ENCODE measurements around the gene CABS1. TPM values are rescaled to one million over a fixed set of nuclear protein-coding genes. Genes with fewer than 3 reads are reported as not detected.

The CABS1 gene
- total RNA-seq, 1 experiment from 2014 or later, result not detected

DNA sequence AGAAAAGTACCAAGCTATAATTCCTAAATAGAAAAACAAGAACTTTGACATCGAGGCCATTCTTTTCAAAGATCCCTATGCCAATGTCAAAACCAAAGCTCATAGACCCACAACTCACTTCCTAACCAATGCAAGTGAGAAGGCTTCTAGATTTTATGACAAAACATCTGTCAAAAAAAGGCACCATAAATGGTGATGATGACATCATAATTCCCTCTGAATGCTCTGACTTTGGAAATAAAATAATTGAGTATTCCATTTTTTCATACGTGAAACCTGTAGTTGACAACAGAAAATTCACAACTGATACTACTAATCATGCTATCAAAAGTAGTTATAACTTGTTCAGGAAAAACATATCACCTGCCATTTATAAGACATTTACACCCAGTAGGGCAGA is 8.7 kb upstream of the CABS1 start:
- H3K27ac Mint-ChIP-seq (ENCODE audit: unreplicated experiment), result no peak overlapping the region
- POLR2A ChIA-PET, result no interaction called here
- Histone ChIP-seq H3K27me3 (replicated peaks; ENCODE audit: control insufficient read depth, insufficient read depth, low read length) (no peaks in the 10 kb centered on the region), H3K9me3 (no peaks in the 10 kb centered on the region), H3K4me3 (ENCODE audit: low read depth, low read length) (no peak overlapping the region), H3K36me3 (ENCODE audit: control insufficient read depth, insufficient read depth, low read length) (no peaks in the 10 kb centered on the region), H3K4me1 (no peaks in the 10 kb centered on the region)
- TF ChIP-seq, protein P1, sequence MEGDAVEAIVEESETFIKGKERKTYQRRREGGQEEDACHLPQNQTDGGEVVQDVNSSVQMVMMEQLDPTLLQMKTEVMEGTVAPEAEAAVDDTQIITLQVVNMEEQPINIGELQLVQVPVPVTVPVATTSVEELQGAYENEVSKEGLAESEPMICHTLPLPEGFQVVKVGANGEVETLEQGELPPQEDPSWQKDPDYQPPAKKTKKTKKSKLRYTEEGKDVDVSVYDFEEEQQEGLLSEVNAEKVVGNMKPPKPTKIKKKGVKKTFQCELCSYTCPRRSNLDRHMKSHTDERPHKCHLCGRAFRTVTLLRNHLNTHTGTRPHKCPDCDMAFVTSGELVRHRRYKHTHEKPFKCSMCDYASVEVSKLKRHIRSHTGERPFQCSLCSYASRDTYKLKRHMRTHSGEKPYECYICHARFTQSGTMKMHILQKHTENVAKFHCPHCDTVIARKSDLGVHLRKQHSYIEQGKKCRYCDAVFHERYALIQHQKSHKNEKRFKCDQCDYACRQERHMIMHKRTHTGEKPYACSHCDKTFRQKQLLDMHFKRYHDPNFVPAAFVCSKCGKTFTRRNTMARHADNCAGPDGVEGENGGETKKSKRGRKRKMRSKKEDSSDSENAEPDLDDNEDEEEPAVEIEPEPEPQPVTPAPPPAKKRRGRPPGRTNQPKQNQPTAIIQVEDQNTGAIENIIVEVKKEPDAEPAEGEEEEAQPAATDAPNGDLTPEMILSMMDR (IDR thresholded peaks at IDR 0.05; ENCODE audit: insufficient read depth in 1 of 2, low read depth in 1 of 2, low read length in 1 of 2, severe bottlenecking in 1 of 2, unreplicated experiment in 1 of 2), result no peak
- no peaks in the 10 kb centered on the region for H3K9me3 Mint-ChIP-seq (ENCODE audit: unreplicated experiment)
- no TSS peak for BruUV-seq (replicated peaks)
- DNase-seq, result no peak
- no peaks in the 10 kb centered on the region for H3K4me1 Mint-ChIP-seq (ENCODE audit: low read depth, unreplicated experiment)
- no peaks in the 10 kb centered on the region for H3K36me3 Mint-ChIP-seq (ENCODE audit: insufficient read depth, unreplicated experiment)
- CTCF ChIA-PET, result no interaction called here
- intact Hi-C loops (cut with micrococcal nuclease; ENCODE audit: unreplicated experiment), result no loop called here
- peaks cover 4% of the 10 kb centered on the region for H3K27me3 Mint-ChIP-seq (ENCODE audit: insufficient read depth, unreplicated experiment)
- H3K4me3 Mint-ChIP-seq (ENCODE audit: unreplicated experiment), result no peak overlapping the region

DNA sequence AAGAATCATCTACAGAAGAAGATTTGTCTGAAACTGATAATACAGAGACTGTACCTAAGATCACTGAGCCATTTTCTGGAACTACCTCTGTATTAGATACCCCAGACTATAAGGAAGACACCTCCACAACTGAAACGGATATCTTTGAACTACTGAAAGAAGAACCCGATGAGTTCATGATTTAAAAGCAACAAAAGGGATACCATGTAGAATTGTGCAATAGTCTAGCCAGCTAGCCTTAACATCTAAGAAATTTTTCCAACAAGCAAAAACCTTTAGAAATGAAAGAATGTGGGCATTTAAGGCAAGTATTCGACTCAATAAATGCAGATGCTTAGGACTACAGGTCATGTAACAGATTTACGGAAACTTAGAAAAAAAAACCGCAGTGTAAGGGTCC is 1.3 kb downstream of the CABS1 start:
- no peaks in the 10 kb centered on the region for H3K27me3 ChIP-seq (replicated peaks; ENCODE audit: control insufficient read depth, insufficient read depth, low read length)
- H3K27ac Mint-ChIP-seq (ENCODE audit: unreplicated experiment), result no peak overlapping the region
- no TSS peak for BruUV-seq (replicated peaks)
- H3K9me3 Mint-ChIP-seq (ENCODE audit: unreplicated experiment), result no peaks in the 10 kb centered on the region
- H3K4me3 Mint-ChIP-seq (ENCODE audit: unreplicated experiment), result no peak overlapping the region
- TF ChIP-seq, protein P1 (IDR thresholded peaks at IDR 0.05; ENCODE audit: insufficient read depth in 1 of 2, low read depth in 1 of 2, low read length in 1 of 2, severe bottlenecking in 1 of 2, unreplicated experiment in 1 of 2), result no peak
- no peaks in the 10 kb centered on the region for H3K9me3 ChIP-seq
- no peak overlapping the region for H3K4me3 ChIP-seq (ENCODE audit: low read depth, low read length)
- intact Hi-C loops (cut with micrococcal nuclease; ENCODE audit: unreplicated experiment), result no loop called here
- H3K27me3 Mint-ChIP-seq (ENCODE audit: insufficient read depth, unreplicated experiment), result peaks cover 14% of the 10 kb centered on the region
- no peaks in the 10 kb centered on the region for H3K36me3 Mint-ChIP-seq (ENCODE audit: insufficient read depth, unreplicated experiment)
- no peaks in the 10 kb centered on the region for H3K36me3 ChIP-seq (ENCODE audit: control insufficient read depth, insufficient read depth, low read length)
- no peaks in the 10 kb centered on the region for H3K4me1 ChIP-seq
- ChIA-PET CTCF (no interaction called here), POLR2A (no interaction called here)
- no peaks in the 10 kb centered on the region for H3K4me1 Mint-ChIP-seq (ENCODE audit: low read depth, unreplicated experiment)
- DNase-seq, result no peak

DNA sequence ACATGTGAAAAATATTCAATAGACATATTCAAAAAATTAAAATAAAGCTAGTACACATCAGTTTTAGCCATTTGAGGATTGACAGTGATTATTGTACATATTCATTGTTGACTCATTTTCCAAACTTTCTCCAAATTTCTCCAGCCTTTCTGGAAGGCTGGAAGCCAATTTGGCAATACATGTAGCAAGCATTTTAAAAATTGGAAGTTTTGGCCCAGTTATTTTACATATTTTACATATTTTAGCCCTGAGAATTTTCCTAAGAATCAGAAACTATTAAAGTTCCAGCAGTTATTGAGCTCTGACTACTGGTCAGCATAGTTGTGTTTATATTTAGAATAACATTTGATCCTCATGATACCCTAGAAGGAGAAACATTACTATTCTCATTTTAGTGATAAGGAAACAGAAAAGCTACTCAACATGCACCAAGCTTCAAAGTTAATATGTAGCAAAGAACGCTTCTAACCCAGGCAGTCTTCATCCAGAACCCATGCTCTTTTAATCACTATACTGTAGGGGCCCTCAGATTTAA is 3.2 kb downstream of the CABS1 start:
- Histone ChIP-seq H3K27me3 (replicated peaks; ENCODE audit: control insufficient read depth, insufficient read depth, low read length) (no peaks in the 10 kb centered on the region), H3K4me3 (ENCODE audit: low read depth, low read length) (no peak overlapping the region), H3K36me3 (ENCODE audit: control insufficient read depth, insufficient read depth, low read length) (no peaks in the 10 kb centered on the region), H3K9me3 (no peaks in the 10 kb centered on the region), H3K4me1 (no peaks in the 10 kb centered on the region)
- Mint-ChIP-seq H3K27me3 (ENCODE audit: insufficient read depth, unreplicated experiment) (peaks cover 14% of the 10 kb centered on the region), H3K27ac (ENCODE audit: unreplicated experiment) (no peak overlapping the region), H3K9me3 (ENCODE audit: unreplicated experiment) (no peaks in the 10 kb centered on the region), H3K4me1 (ENCODE audit: low read depth, unreplicated experiment) (no peaks in the 10 kb centered on the region), H3K36me3 (ENCODE audit: insufficient read depth, unreplicated experiment) (no peaks in the 10 kb centered on the region), H3K4me3 (ENCODE audit: unreplicated experiment) (no peak overlapping the region)
- no peak for DNase-seq
- ChIA-PET CTCF (no interaction called here), POLR2A (no interaction called here)
- TF ChIP-seq, protein P1 (IDR thresholded peaks at IDR 0.05; ENCODE audit: insufficient read depth in 1 of 2, low read depth in 1 of 2, low read length in 1 of 2, severe bottlenecking in 1 of 2, unreplicated experiment in 1 of 2), result no peak
- BruUV-seq (replicated peaks), result no TSS peak
- intact Hi-C loops (cut with micrococcal nuclease; ENCODE audit: unreplicated experiment), result no loop called here
